Measurements from ENCODE around the gene KIAA1549.
A peak's percentile ranks its signal among the peaks of the same experiment; 100 is the strongest.
"Not testable (repeated sequence)": the region's sequence is repeated elsewhere in the genome, so short reads cannot be mapped to it uniquely, and the experiment has no call there.

KIAA1549 gene

DNA sequence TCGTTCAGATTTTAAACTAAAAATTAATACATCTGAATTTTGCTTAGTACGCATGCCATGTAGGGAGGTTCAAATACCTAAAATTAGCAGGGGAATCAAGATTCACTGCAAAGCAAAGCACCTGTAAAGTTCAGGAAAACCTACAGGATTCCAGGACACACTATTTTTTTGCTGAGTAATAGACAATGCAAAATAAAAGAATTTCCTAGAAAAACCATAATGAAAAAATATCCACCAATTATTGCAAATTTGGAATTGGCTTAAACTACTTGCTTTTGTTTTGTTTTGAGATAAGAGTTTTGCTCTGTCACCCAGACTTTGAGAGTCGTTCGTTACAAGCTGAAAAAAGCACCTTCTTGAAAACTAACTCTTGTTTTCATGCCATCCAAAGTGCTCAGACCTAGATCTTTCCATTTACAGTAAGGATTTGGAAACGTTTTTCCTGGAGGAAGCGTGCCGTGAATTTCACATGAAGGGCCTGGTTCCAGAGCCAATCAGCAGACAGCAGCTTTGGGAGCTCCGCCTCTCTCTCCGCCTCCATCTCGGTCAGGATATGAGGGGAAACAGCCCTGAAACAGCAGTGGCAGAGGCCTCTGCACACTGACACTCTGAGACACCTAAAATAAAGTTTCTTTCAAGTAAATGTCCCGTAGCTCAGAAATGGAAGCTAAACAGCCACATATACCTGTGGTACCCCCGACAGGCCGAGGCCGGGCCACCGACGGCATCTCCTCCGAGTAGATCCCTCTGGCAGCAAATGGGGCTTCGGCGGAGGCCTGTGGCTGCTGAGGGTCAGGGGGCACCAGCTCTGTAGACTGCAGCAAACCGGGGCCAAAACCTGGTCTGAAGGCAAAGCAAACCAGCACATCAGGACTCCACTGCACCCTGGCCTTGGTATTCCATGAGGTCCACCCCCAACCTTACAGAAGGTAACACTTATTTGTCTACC is 137.3 kb downstream of the KIAA1549 start:
- DNase-seq = no peak

DNA sequence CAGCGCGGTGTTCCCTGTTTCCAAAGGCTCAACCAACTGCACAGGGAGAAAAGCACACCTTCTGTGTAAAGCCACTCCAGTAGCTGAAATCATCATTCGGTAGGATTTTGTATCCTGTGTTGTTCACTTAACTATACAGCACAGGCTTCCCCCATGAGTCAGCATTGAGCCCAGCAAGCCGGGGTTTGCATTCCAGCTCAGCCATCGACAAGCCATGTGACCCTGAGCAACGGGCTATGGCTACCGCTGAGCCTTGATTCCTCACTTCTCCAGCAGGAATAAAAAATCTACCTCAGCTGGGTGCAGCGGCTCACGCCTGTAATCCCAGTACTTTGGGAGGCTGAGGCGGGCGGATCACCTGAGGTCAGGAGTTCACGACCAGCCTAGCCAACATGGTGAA is 139.1 kb downstream of the KIAA1549 start:
- no peak for DNase-seq

DNA sequence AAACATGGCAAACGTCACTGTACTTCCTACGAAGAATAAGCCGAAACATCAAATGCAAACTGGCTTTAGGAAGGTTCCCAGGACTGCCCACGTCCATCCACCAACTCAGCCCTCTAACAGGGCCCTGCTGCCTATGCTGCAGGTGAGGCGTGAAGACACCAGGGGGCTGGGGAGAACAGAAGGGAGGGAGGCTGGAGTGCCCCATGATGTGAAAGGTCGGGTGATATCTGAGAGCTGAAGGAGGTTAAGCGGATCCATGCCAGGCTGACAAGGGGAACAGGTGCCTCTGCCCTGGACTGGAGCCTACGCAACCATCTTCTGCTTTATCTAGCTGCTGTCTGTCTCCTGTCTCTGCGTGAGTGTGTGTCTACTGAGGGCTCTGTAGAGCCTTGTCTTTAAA is 143.0 kb downstream of the KIAA1549 start:
- DNase-seq = no peak

DNA sequence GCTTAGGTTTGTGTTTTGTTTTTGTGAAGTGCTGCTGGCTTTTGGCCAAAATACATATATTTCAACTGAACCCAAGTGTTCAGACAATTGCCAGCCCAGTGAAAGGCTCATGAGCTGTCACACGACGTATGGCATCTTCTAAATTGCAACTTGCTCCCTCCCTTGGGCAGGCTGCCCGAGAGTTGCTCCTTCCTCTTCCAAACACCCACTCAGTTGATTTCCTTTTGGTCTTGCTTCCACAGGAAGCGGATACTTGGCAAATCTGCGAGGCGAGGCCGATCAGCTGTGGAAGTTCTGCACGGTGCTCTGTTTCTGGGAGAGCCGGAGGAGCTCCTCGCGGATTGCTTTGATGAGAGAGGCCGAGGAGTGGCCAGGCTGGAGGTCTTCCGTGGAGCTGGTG is 143.6 kb downstream of the KIAA1549 start:
- peak; percentile 10 for DNase-seq

DNA sequence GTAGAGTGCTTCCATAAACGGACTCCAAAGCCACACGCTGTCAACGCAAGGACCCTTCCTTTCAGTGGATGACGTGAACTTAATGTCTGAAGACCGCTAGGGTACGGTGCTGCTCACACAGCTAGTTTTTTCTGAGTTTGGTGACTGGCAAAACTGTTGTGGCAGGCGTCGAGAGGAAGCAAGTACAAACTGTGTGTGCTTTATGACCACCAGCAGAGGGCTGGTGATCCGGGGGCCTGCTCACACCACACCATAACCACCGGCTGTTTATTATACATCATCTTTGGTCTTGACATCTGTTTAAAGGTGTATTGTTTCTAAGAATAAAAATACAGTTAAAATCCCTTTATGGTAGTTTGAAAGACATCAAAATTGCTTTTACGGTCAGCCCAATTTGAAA is 146.1 kb downstream of the KIAA1549 start:
- no peak for DNase-seq

DNA sequence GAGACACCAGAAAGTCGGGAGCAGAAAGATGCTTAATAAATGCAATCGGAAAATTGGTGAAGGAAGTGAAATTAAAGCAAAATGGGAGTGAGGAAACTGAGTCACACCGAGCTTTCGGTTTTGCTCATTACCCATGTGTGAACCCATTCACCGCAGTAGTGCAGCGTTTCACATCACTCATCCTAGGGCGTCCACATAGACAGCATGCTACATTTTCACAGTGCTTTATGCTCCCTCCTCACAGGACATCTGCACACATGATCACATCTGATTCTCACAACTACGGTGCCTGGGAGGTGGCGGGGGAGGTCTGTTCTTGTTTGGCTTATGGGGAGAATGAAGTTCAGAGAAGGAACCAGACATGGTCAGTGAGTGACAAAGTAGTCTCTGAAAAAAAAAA is 146.6 kb downstream of the KIAA1549 start:
- no peak for DNase-seq

DNA sequence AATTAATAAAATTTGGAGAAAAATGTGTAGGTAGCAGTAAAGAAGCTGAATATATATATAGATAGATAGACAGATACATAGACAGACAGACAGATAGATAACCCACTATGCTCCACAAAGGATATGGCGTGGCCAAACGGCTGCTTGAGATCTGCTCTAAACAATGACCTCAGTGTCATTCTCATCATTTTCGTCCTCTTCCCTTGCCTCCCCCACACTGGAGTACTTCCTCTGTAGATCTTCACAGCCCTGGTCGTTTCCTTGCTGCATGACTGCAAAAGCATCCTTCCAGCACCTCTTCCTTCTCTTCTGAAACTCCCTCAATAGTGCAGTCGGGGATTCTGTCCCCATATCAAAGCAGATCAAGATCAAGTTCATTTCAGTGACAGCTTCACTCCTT is 147.6 kb downstream of the KIAA1549 start:
- DNase-seq = no peak

DNA sequence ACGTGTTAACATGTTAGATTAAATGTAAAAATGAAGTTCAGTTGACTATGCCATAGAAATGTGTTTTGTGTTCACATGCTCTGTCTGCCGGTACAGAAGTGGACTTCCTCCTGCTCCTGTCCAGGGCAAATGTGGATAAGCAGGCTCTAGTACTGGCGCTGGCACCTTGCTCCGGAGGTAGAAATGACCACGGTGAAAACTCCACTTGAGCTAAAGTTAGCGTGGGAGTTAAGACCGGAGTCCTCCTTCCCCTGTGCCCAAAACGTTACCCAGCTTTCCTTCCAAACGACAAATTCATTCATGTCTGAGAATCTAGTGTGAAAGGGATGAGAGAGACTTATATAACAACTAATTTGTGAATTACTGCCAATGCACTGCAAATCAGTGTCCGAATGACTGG is 148.2 kb downstream of the KIAA1549 start:
- DNase-seq = no peak

DNA sequence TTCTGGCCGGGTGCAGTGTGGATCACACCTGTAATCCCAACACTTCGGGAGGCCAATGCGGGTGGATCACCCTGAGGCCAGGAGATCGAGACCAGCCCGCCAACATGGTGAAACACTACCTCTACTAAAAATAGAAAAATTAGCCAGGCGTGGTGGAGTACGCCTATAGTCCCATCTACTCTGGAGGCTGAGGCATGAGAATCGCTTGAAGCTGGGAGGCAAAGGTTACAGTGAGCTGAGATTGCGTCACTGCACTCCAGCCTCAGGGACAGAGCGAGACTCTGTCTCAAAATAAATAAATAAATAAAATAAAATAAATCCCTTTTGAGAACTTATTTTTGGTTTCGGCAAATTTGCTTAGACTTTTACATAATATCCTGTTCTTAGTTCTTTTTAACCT is 151.9 kb downstream of the KIAA1549 start:
- no peak for DNase-seq

DNA sequence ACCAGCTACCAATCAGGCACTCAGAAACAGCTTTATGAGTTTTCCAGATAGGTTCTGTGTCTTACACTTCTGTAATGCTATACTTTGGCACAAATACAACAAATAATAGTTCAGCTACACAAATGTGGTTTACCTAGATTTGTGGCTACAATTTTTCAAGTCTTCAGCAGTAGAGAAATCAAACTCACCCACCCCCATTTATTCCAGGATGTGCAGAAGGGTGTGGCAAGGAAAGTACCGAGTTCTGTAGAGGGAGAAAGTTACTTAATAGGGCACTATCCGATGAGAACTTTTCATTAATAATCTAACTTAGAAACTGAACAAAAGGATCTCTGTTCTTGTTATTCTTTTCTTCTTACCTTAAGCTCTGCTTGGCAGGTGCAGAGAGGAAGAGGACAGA is 152.9 kb downstream of the KIAA1549 start:
- DNase-seq = no peak

DNA sequence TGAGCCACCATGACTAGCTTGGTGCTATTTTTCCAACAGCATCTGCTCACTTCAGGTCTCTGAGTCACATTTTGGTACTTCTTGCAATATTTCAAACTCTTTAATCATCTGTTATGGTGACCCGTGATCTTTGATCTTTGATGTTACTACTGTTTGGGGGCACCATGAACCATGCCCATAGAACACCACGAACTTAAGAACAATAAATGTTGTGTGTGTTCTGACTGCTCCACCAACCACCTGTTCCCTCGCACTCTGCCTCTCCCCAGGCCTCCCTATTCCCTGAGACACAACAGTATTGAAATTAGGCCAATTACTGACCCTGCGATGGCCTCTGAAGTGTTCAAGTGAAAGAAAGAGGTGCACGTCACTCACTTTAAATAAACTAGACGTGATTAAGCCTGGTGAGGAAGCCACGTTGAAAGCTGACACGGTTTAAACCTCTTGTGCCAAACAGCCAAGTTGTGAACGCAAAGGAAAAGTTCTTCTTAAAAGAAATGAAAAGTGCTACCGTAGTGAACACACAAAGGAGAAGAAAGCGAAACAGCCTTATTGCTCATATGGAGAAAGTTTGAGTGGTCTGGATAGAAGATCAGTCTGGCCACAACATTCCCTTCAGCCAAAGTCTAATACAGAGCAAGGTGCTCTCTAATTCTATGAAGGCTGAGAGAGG is 156.0 kb downstream of the KIAA1549 start:
- no peak for DNase-seq

DNA sequence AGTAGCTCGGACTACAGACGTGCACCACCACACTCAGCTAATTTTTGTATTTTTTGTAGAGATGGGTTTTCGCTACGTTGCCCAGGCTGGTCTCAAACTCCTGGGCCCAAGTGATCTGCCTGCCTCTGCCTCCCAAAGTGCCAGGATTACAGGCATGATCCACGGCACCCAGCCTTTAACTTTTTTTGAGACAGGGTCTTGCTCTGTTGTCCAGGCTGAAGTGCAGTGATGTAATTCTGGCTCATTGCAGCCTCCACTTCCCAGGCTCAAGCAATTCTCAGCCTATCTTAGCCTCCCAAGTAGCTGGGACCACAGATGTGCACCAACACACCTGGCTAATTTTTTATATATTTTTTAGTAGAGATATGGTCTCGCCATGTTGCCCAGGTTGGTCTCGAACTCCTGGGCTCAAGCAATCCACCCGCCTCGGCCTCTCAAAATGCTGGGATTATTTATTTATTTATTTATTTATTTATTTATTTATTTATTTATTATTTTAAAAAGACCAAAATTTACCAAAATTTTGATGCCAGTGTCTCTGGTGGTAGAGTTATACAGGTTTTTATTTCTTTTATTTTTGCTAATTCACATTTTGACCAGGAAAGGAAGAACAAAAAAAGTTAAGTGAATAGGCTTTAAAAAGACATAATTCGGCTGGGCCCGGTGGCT is 158.2 kb downstream of the KIAA1549 start:
- no peak for DNase-seq

DNA sequence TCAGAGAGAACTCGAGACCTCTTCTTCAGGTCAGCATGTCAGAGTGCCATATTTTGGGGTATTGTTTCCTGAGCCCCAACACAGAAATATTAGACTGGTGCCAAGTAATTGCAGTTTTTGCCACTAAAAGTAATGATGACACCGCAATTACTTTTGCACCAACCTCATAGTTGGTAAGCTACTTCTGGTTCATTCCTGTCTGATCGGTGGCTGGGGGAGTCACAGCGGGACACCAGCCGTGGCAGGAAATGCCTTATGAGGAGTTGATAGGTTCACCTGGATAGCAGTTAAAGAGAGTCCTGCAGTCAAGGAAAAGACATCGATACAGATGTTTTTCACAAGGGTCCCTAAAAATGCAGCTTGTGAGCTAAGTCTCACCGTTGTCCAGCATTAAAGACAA is 159.3 kb downstream of the KIAA1549 start:
- no peak for DNase-seq

DNA sequence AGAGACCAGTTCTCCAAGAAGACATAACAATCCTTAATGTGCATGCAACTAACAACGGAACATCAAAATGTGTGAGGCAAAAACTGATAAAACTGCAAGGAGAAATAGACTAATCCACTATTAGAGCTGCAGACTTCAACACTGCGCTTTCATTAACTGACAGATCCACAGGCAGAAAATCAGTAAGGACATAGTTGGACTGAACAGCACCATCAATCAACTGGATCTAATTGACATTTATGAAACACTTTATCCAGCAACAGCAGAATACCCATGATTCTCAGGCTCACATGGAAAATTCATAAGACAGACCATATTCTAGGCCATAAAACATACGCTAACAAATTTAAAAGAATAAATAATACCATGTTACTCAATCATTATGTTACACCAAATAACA is 161.6 kb downstream of the KIAA1549 start:
- no peak for DNase-seq

DNA sequence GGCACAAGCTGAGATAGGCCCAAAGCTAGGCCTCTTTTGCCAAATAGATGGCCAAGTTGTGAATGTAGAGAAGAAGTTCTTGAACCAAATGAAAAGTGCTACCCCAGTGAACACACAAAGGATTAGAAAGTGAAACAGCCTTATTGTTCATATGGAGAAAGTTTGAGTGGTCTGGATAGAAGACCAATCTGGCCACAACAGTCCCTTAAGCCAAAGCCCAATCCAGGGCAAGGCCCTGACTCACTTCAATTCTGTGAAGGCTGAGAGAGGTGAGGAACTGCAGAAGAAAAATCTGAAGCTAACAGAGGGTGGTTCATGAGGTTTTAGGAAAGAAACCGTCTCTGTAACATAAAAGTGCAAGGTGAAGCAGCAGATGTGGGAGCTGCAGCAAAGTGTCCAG is 164.5 kb downstream of the KIAA1549 start:
- no peak for DNase-seq

DNA sequence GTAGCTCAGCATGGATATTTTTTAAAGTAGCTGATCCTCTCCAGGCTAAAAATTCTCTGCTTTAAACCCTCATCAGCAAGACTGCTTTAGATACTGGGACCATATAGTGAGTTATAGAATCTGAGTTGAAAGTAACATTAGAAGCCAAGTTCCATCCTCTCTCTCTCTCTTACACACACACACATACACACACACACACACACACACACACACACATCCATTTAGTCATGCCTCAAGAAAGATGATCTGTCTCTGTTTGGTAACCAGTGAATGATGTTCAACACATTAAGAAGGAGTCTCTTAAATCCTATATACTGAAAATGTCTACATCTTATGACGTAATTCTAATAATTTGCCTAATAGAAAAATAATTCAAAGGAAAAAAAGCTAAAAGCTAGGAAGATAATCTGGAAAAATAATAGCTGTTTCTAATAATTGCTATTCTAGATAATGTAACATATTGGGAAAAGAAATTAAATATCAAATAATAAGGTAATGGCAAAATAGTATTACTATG is 166.3 kb downstream of the KIAA1549 start:
- no peak for DNase-seq

DNA sequence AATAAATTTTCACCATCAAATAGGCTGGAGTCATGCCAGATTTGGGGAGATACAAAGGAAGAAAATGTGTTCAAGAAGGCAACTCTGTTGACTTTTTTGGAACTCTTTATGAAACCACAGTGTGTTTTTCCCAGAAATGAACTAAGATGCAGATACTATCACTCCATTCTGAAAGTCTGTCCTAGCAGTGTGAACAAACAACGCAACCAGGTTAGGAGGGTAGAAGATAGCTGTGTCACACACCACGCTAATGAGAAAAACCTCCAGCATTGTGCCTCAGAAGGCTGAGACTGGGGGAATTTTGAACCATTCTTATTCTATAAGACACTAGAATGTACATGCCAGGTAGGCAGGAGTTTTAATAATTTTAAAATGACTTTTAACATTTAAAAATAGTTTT is 167.2 kb downstream of the KIAA1549 start:
- no peak for DNase-seq

DNA sequence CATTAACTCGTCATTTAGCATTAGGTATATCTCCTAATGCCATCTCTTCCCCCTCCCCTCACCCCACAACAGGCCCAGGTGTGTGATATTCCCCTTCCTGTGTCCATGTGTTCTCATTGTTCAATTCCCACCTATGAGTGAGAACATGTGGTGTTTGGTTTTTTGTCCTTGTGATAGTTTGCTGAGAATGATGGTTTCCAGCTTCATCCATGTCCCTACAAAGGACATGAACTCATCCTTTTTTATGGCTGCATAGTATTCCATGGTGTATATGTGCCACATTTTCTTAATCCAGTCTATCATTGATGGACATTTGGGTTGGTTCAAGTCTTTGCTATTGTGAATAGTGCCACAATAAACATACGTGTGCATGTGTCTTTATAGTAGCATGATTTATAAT is 169.9 kb downstream of the KIAA1549 start:
- not testable (repeated sequence) for DNase-seq

DNA sequence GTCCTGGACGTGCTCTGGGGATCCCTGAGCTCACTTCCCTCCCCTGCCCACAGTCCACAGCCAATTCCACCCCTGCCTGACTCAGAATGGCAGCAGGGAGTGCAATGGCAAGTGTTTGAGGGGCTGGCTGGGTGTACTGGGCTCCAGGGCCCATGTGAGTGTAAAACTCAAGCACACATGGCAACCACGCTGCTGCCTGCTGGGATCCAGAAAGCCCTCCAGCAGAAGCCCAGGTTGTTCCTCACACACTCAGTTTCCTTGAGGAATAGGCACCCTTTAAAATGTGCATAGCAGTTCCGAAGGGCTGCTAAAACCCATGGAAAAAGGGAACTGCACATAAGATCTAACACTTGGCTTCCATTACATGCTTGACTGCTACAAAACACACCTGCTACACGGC is 171.8 kb downstream of the KIAA1549 start:
- no peak for DNase-seq

DNA sequence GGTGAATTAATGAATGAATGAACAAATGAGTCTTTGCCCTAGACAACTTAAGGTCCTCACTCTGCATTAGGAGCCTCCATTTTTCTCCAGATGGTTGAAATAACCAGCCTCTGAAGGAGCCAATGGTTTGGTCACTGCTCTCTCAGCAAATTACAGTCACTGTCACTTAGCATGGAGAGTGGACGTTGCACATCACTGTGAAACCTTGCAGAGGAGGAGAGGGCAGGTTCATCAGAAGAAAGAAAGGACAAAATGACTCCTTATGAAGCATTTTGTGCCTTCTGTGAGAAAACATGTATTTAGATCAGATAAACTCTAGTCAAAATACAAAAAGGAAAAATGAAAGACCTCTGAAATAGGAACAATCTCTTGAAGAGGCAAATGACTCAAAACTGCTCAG is 176.6 kb downstream of the KIAA1549 start:
- no peak for DNase-seq

DNA sequence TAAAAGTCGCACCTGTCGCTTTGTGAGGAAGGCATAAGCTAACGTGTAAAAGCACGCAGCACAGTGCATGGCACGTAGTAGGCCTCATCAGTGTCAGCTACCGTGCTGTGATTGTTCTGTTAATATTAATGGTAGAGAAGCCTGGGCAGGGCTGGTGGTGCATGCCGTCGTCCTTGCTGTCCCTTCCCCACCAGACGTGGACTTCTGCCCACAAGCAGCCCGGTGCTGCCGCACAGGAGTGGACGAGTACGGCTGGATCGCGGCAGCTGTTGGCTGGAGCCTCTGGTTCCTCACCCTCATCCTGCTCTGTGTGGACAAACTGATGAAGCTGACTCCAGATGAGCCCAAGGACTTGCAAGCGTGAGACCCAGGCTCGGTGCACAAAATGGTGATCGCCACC is 178.5 kb downstream of the KIAA1549 start:
- no peak for DNase-seq

DNA sequence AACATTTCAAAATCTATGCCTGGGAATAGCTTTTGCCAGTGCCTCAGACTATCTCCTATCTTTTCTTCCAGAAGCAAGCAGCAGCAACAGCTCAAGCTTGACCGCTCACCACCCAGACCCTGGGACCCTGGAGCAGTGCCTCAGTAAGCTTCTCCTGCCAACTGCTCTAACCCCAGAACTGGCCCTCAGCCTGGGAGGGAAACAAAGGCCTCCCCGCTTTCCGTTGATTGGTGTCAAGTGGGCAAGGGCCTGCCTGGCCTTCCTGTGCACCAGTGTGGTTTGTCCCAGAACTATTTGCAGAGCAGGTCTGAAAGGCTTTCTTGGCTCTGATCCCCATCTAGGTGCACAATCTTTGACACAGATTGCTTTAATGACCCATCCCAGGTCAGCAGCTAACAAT is 179.9 kb downstream of the KIAA1549 start:
- DNase-seq = no peak

DNA sequence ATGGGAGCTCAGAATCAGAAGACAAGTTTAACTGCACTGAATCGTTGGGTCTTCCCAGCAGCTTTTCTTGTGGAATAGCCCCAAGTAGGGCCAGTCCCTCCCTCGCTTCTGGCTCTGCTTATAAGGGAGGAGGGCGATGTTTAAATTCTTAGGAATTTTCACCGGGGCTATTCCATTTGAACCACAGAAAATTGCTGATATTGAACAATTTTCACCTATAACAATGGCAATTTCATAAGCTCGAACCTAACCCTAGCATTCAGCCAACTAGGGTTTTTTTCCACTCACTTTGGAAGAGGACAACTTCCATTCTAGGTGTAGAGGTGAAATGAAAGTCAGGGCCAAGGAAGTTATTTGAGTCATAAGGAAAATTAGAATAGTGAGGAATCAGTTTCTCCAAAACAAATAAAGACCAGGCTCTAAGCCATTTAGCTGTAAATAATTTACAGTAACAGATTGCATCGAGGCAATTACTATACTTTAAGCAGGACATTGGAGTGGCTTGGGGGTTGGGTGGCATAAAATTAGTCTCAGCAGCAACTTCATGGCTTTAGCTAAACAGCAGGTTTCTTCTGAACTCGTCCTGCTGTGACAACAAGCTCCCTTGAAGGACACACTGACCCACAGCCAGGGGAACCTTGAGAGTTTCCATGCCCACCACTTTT is 181.7 kb downstream of the KIAA1549 start:
- no peak for DNase-seq

All from RPMI8226 (cell line).